K562 (cell line): ENCODE results near the gene DISC1. TPM values are rescaled to one million over a fixed set of nuclear protein-coding genes. Genes with fewer than 3 reads are reported as not detected.

Experiments used
- ATAC-seq: fragments of 200-7000 bp; cut with Tn5 transposase; 3 replicates; pipeline ENCODE4 v1.9.1; 2020; ENCODE audit warnings: moderate library complexity
- BruUV-seq: library from RNA; stranded (reverse); fragments of 400-500 nt; replicated peaks from 2 replicates; lab custom pipeline; 2021; lab: Mats Ljungman, UMichigan
- CTCF ChIA-PET: fragments of 300-600 bp; formaldehyde crosslinking; extraction: SDS; loops from one replicate; lab custom pipeline; 2021; ENCODE audit warnings: low intra/inter-chr PET ratio; lab: Yijun Ruan, JAX
- POLR2A ChIA-PET: fragments of 300-600, 350-650 bp; sonication (Branson Sonifier 250); formaldehyde crosslinking; extraction: SDS; loops from one replicate; lab custom pipeline; 2021; ENCODE audit warnings: antibody characterized with exemption, inconsistent platforms; lab: Yijun Ruan, JAX
- DNase-seq, 4 experiments: peaks; one replicate each; pipeline versions ENCODE4 v3.0.0 to v3.0.0-alpha.2; 2011 to 2018; ENCODE audit warnings: low spot score in 3 of 4, mixed read lengths in 3 of 4; ENCODE audit errors: extremely low read depth in 1 of 4
- FAIRE-seq: peaks from 2 replicates; lab custom pipeline; 2011; peaks lifted over from hg19 to GRCh38; lab: Jason Lieb, UNC
- H2AFZ ChIP-seq: 2 replicates; pipeline ENCODE4 v1.6.0; 2011; ENCODE audit warnings: low read depth, low read length, control low read depth, inconsistent platforms
- H3K27ac ChIP-seq: fragments of 200-600 bp; 3 replicates; pipeline ENCODE4 v1.8.0; 2011; ENCODE audit warnings: low read depth, mild to moderate bottlenecking, control low read depth, inconsistent platforms, low read length, moderate library complexity, mixed read lengths; ENCODE audit errors: extremely low read depth
- H3K27me3 ChIP-seq, 2 experiments: fragments of 300-600 bp in 1 of 2; 2 replicates in 1 of 2; 3 replicates in 1 of 2; pipeline versions ENCODE4 v1.6.0 to v1.8.0; 2011; ENCODE audit warnings: inconsistent platforms in 2 of 2, low read length in 2 of 2, mild to moderate bottlenecking in 1 of 2, mixed read lengths in 1 of 2, moderate library complexity in 1 of 2; ENCODE audit not compliant: control insufficient read depth in 2 of 2, insufficient read depth in 2 of 2
- H3K36me3 ChIP-seq: fragments of 300-600 bp; 3 replicates; pipeline ENCODE4 v1.8.0; 2011; ENCODE audit warnings: mild to moderate bottlenecking, low read length, inconsistent platforms; ENCODE audit not compliant: control insufficient read depth, insufficient read depth
- H3K4me1 ChIP-seq, 2 experiments: fragments of 200-600 bp in 1 of 2; replicated peaks in 1 of 2; 2 replicates in 1 of 2; 3 replicates in 1 of 2; pipeline versions ENCODE4 v1.5.1 to v1.8.0; 2011; ENCODE audit warnings: inconsistent platforms in 2 of 2, low read length in 2 of 2, mild to moderate bottlenecking in 1 of 2, mixed read lengths in 1 of 2, moderate library complexity in 1 of 2; ENCODE audit not compliant: control insufficient read depth in 2 of 2, insufficient read depth in 2 of 2
- H3K4me2 ChIP-seq: 2 replicates; pipeline ENCODE4 v1.6.1; 2011; ENCODE audit warnings: low read length, control low read depth, inconsistent platforms, mixed read lengths; ENCODE audit not compliant: insufficient read depth
- H3K4me3 ChIP-seq: fragments of 200-600 bp; sonication (generic), shearing (Covaris generic); 2 replicates; pipeline ENCODE4 v1.5.1; 2016; ENCODE audit warnings: control low read depth, inconsistent platforms
- H3K79me2 ChIP-seq: fragments of 200-600 bp; 3 replicates; pipeline ENCODE4 v1.8.0; 2011; ENCODE audit warnings: low read length, inconsistent platforms; ENCODE audit not compliant: control insufficient read depth, insufficient read depth
- H3K9ac ChIP-seq, 2 experiments: 2 replicates each; pipeline versions ENCODE4 v1.6.0 to v1.6.1; 2011; ENCODE audit warnings: low read depth in 2 of 2, low read length in 2 of 2, control low read depth in 1 of 2, inconsistent platforms in 1 of 2, mild to moderate bottlenecking in 1 of 2, mixed read lengths in 1 of 2; ENCODE audit not compliant: insufficient read depth in 1 of 2
- H3K9me1 ChIP-seq: one replicate; pipeline ENCODE4 v1.6.0; 2011; ENCODE audit warnings: inconsistent platforms, mild to moderate bottlenecking, low read length, moderate library complexity; ENCODE audit not compliant: control insufficient read depth, insufficient read depth
- H3K9me3 ChIP-seq: replicated peaks from 2 replicates; pipeline ENCODE4 v1.5.1; 2011; ENCODE audit warnings: low read depth, low read length, inconsistent platforms; ENCODE audit not compliant: control insufficient read depth, insufficient read depth
- H4K20me1 ChIP-seq: replicated peaks from 2 replicates; pipeline ENCODE4 v1.6.1; 2011; ENCODE audit warnings: low read length, inconsistent platforms, mixed read lengths; ENCODE audit not compliant: control insufficient read depth, insufficient read depth
- CAMTA2 ChIP-seq: fragments of 250-450 bp; sonication (Bioruptor Pico); conservative IDR thresholded peaks from 2 replicates; pipeline ENCODE4 v1.5.1; 2022
- CBFB ChIP-seq: sonication (generic); formaldehyde crosslinking; IDR thresholded peaks from 2 replicates; pipeline ENCODE4 v1.4.0; 2020; ENCODE audit warnings: mild to moderate bottlenecking, missing genetic modification reagents
- ETV5 ChIP-seq: sonication (generic); formaldehyde crosslinking; IDR thresholded peaks from 2 replicates; pipeline ENCODE4 v1.4.0; 2020; ENCODE audit warnings: low read depth, mild to moderate bottlenecking, missing genetic modification reagents
- KLF1 ChIP-seq: fragments of 450-650 bp; IDR thresholded peaks from 2 replicates; pipeline ENCODE4 v1.6.1; 2016; ENCODE audit warnings: missing genetic modification characterization, missing compliant biosample characterization
- POLR2G ChIP-seq: fragments of 200-400 bp; formaldehyde crosslinking; IDR thresholded peaks from 2 replicates; pipeline ENCODE4 v1.6.1; 2017; ENCODE audit warnings: low read depth, mild to moderate bottlenecking, antibody characterized with exemption, low read length, moderate library complexity
- SMARCA4 ChIP-seq: fragments of 450-650 bp; IDR thresholded peaks from 2 replicates; pipeline ENCODE4 v1.6.1; 2016
- SNIP1 ChIP-seq: fragments of 450-650 bp; IDR thresholded peaks from 2 replicates; pipeline ENCODE4 v1.7.1; 2017; ENCODE audit warnings: low read depth, mild to moderate bottlenecking
- ZFX ChIP-seq: sonication (generic); formaldehyde crosslinking; IDR thresholded peaks from 2 replicates; pipeline ENCODE4 v1.8.0; 2022; ENCODE audit warnings: mild to moderate bottlenecking, missing genetic modification reagents, moderate library complexity
- WGBS: fragments of 100-300 bp; shearing (Covaris generic); methylation state at CpG from one replicate; pipeline ENCODE4 v1.1.6; 2016; ENCODE audit warnings: low coverage, mixed read lengths; ENCODE audit not compliant: insufficient coverage; ENCODE audit errors: missing lambda C conversion rate; 5-methylcytosine and 5-hydroxymethylcytosine counted together
- in situ Hi-C: fragments of 300-500 bp; cut with MboI; formaldehyde crosslinking; loops from 4 replicates; pipeline ENCODE4 v1.15.0; 2018; ENCODE audit warnings: inconsistent platforms, mixed read lengths
- intact Hi-C: fragments of 100-400 bp; cut with micrococcal nuclease; formaldehyde crosslinking; loops from 2 replicates; pipeline ENCODE4 v1.14.2; 2022
- polyA plus RNA-seq, 8 experiments: library from polyadenylated mRNA; depleted of rRNA in 4 of 8; stranded (reverse) in 5 of 8; unstranded in 3 of 8; fragments of >200 nt; fragmentation: Nextera tagmentation in 2 of 8; fragmentation: Illumina TruSeq in 1 of 8; extraction: Ambion mirVana in 2 of 8; extraction: Trizol in 1 of 8; gene quantifications; 2 replicates each; pipeline versions ENCODE4 v1.2.1 to v1.2.3, GENCODE V29; 2011 to 2014; ENCODE audit warnings: inconsistent platforms in 1 of 8, missing spikeins in 1 of 8
- total RNA-seq, 7 experiments: library from RNA; depleted of rRNA in 6 of 7; stranded (reverse); fragments of >200 nt in 6 of 7; fragmentation: Illumina TruSeq in 2 of 7; extraction: Trizol in 2 of 7; gene quantifications; 2 replicates each; pipeline versions ENCODE4 v1.2.1 to v1.2.3, GENCODE V29; 2011 to 2021; ENCODE audit warnings: low replicate concordance in 1 of 7
- TF ChIP-seq, protein P1 (sequence below): sonication (generic); formaldehyde crosslinking; IDR thresholded peaks from 2 replicates; pipeline ENCODE4 v1.8.0; 2022; ENCODE audit warnings: mild to moderate bottlenecking, missing genetic modification reagents
- TF ChIP-seq, protein P2 (sequence below), 2 experiments: fragments of 450-650 bp; IDR thresholded peaks; 2 replicates each; pipeline ENCODE4 v1.6.1; 2016; ENCODE audit warnings: mild to moderate bottlenecking in 2 of 2, borderline replicate concordance in 1 of 2, low read depth in 1 of 2, moderate library complexity in 1 of 2
- TF ChIP-seq, protein P3 (sequence below): fragments of 250-450 bp; sonication (Bioruptor Pico); IDR thresholded peaks from 2 replicates; pipeline ENCODE4 v1.4.0; 2020; ENCODE audit warnings: borderline replicate concordance

Gene DISC1
- total and polyA plus RNA-seq, 9 of the 15 experiments (the other 6 are each of a cell fraction or from before 2014, with no cell fraction given), result 0.01 to 0.11 (median 0.08) TPM; not detected in 1

DNA sequence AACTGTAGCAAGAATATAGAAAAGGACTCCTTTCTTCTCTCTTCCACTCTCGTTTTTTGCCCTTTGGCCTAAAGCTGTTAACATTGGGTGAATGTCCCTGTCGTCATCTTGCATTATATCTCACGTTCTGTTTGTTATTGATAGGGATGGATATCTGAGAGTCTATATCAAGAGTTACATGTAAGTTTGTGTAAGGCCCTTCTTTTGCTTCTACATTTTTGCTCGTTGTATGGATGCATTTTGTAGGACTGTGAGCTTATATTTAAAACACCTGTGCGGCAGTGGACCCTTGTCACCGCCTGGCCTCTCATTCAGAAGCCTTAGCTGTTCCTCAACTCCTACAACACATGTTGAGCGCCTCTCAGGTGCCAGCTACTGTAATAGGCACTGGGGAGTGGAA is 211.9 kb downstream of the DISC1 start:
- H3K9me3 ChIP-seq, result no peaks in the 10 kb centered on the region
- FAIRE-seq (no peak), ATAC-seq (no peak), DNase-seq (no peak)
- H3K4me1 ChIP-seq, result no peaks in the 10 kb centered on the region
- H3K27ac ChIP-seq, result no peak overlapping the region
- intact Hi-C loops, result no loop called here
- no TSS peak for BruUV-seq
- ChIA-PET CTCF (no interaction called here), POLR2A (no interaction called here)
- no peak overlapping the region for H3K4me3 ChIP-seq
- in situ Hi-C loops, result no loop called here
- no peaks in the 10 kb centered on the region for H3K79me2 ChIP-seq
- no peak overlapping the region for H3K4me2 ChIP-seq
- peaks cover 4 to 8% of the 10 kb centered on the region in 2 experiments; a peak in 2 of 5 replicates for H3K27me3 ChIP-seq
- no peaks in the 10 kb centered on the region; the same call in 2 of the 3 replicates for H3K36me3 ChIP-seq
- H2AFZ ChIP-seq, result no peak overlapping the region
- TF ChIP-seq CBFB (CRISPR knock-in tag) (no peak), KLF1 (no peak), ETV5 (CRISPR knock-in tag) (no peak), CAMTA2 (CRISPR knock-in tag) (no peak), SNIP1 (no peak), ZFX (CRISPR knock-in tag) (no peak), SMARCA4 (no peak), POLR2G (no peak)
- TF ChIP-seq, protein P1, sequence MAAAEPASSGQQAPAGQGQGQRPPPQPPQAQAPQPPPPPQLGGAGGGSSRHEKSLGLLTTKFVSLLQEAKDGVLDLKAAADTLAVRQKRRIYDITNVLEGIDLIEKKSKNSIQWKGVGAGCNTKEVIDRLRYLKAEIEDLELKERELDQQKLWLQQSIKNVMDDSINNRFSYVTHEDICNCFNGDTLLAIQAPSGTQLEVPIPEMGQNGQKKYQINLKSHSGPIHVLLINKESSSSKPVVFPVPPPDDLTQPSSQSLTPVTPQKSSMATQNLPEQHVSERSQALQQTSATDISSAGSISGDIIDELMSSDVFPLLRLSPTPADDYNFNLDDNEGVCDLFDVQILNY, result no peak
- TF ChIP-seq, protein P2, sequence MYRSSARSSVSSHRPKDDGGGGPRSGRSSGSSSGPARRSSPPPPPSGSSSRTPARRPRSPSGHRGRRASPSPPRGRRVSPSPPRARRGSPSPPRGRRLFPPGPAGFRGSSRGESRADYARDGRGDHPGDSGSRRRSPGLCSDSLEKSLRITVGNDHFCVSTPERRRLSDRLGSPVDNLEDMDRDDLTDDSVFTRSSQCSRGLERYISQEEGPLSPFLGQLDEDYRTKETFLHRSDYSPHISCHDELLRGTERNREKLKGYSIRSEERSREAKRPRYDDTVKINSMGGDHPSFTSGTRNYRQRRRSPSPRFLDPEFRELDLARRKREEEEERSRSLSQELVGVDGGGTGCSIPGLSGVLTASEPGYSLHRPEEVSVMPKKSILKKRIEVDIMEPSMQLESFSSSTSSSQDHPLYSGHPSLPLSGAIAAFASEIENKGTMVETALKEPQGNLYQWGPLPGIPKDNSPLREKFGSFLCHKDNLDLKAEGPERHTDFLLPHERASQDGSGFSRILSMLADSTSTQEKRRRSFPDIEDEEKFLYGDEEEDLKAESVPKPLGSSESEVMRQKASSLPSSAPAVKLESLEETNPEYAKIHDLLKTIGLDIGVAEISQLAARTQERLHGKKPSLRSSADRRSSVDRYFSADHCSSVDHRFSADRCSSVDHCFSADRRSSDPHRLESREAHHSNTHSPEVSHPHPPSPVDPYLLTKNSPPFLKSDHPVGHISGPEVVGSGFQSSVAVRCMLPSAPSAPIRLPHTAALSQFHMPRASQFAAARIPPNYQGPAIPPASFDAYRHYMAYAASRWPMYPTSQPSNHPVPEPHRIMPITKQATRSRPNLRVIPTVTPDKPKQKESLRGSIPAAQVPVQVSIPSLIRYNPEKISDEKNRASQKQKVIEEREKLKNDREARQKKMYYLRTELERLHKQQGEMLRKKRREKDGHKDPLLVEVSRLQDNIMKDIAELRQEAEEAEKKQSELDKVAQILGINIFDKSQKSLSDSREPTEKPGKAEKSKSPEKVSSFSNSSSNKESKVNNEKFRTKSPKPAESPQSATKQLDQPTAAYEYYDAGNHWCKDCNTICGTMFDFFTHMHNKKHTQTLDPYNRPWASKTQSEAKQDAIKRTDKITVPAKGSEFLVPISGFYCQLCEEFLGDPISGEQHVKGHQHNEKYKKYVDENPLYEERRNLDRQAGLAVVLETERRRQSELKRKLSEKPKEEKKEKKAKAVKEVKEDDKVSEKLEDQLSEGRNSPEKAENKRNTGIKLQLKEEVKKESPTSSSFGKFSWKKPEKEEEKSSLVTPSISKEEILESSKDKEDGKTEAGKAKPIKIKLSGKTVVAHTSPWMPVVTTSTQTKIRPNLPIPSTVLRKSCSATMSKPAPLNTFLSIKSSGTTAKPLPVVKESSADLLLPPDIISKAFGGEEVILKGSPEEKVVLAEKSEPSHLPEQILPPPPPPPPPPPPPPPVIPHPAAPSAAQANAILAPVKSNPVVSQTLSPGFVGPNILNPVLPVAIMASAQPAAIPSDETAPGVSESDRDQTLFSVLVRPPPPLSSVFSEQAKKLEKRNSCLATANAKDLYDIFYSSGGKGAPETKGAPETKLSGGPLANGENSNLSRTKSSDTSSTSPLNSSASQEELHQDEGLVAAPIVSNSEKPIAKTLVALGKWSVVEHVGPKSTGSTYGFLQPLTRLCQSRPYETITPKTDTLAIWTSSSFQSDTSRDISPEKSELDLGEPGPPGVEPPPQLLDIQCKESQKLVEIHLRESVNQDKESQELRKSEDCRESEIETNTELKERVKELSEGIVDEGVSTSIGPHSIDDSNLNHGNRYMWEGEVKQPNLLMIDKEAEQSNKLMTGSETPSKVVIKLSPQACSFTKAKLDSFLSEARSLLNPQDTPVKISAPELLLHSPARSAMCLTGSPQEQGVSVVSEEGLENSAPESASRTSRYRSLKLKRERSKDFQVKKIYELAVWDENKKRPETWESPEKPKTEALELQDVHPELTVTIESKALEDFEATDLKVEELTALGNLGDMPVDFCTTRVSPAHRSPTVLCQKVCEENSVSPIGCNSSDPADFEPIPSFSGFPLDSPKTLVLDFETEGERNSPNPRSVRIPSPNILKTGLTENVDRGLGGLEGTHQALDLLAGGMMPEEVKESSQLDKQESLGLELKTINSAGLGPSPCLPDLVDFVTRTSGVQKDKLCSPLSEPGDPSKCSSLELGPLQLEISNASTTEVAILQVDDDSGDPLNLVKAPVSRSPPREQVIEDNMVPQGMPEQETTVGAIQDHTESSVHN (IDR thresholded peaks at IDR 0.05; ENCODE audit: borderline replicate concordance in 1 of 2, low read depth in 1 of 2), result no peak
- TF ChIP-seq, protein P3, sequence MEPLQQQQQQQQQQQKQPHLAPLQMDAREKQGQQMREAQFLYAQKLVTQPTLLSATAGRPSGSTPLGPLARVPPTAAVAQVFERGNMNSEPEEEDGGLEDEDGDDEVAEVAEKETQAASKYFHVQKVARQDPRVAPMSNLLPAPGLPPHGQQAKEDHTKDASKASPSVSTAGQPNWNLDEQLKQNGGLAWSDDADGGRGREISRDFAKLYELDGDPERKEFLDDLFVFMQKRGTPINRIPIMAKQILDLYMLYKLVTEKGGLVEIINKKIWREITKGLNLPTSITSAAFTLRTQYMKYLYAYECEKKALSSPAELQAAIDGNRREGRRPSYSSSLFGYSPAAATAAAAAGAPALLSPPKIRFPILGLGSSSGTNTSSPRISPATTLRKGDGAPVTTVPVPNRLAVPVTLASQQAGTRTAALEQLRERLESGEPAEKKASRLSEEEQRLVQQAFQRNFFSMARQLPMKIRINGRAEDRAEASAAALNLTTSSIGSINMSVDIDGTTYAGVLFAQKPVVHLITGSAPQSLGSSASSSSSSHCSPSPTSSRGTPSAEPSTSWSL (CRISPR knock-in tag), result no peak
- 0% methylated on average over 7 of the region's 7 CpGs for WGBS
- no peaks in the 10 kb centered on the region for H4K20me1 ChIP-seq
- H3K9me1 ChIP-seq, result no peaks in the 10 kb centered on the region
- H3K9ac ChIP-seq, result no peak overlapping the region
